Endothelial cell of umbilical vein (primary cell): ENCODE data around the gene SLC30A1. TPM values are rescaled to one million over a fixed set of nuclear protein-coding genes. Genes with fewer than 3 reads are reported as not detected.

Experiments used
- BruUV-seq: library from RNA; stranded (reverse); fragments of 400-500 nt; replicated peaks from 2 replicates; lab custom pipeline; 2021; lab: Mats Ljungman, UMichigan
- CTCF ChIA-PET: fragments of 300-600, 350-600 bp; sonication (Branson Sonifier 250); formaldehyde crosslinking; loops from one replicate; lab custom pipeline; 2021; ENCODE audit warnings: antibody characterized with exemption, inconsistent platforms; lab: Charles Lee
- POLR2A ChIA-PET: fragments of 300-600, 350-600 bp; sonication (Branson Sonifier 250); formaldehyde crosslinking; loops from one replicate; lab custom pipeline; 2021; ENCODE audit warnings: antibody characterized with exemption, inconsistent platforms; lab: Charles Lee
- DNase-seq: peaks from one replicate; pipeline ENCODE4 v3.0.0-alpha.2; 2011; ENCODE audit warnings: low read depth, low spot score
- FAIRE-seq: peaks from 2 replicates; lab custom pipeline; 2011; peaks lifted over from hg19 to GRCh38; lab: Jason Lieb, UNC
- H2AFZ ChIP-seq: 2 replicates; pipeline ENCODE4 v1.6.0; 2012; ENCODE audit warnings: low read depth, low read length, control low read depth, inconsistent platforms
- H3K27ac ChIP-seq: 2 replicates; pipeline ENCODE4 v1.5.1; 2011; ENCODE audit warnings: low read depth, mild to moderate bottlenecking, control low read depth, low read length, moderate library complexity; ENCODE audit not compliant: insufficient read depth
- H3K27me3 ChIP-seq, 2 experiments: 2 replicates each; pipeline versions ENCODE4 v1.6.0 to v1.6.1; 2011; ENCODE audit warnings: low read length in 2 of 2, mixed read lengths in 1 of 2; ENCODE audit not compliant: control insufficient read depth in 2 of 2, insufficient read depth in 2 of 2
- H3K36me3 ChIP-seq, 2 experiments: 2 replicates in 1 of 2; 3 replicates in 1 of 2; pipeline ENCODE4 v1.5.1; 2011; ENCODE audit warnings: low read length in 2 of 2, mild to moderate bottlenecking in 1 of 2, moderate library complexity in 1 of 2; ENCODE audit not compliant: control insufficient read depth in 2 of 2, insufficient read depth in 2 of 2; ENCODE audit errors: extremely low read depth in 1 of 2
- H3K4me1 ChIP-seq: 3 replicates; pipeline ENCODE4 v1.5.1; 2011; ENCODE audit warnings: mild to moderate bottlenecking, low read length; ENCODE audit not compliant: control insufficient read depth, insufficient read depth; ENCODE audit errors: extremely low read depth
- H3K4me2 ChIP-seq: 2 replicates; pipeline ENCODE4 v1.6.1; 2011; ENCODE audit warnings: low read length, control low read depth, mixed read lengths; ENCODE audit not compliant: insufficient read depth
- H3K4me3 ChIP-seq, 3 experiments: fragments of 200-600 bp in 1 of 3; sonication (generic), shearing (Covaris generic) in 1 of 3; replicated peaks in 1 of 3; 2 replicates each; pipeline ENCODE4 v1.5.1; 2011 to 2016; ENCODE audit warnings: control low read depth in 3 of 3, low read length in 3 of 3, mild to moderate bottlenecking in 2 of 3, inconsistent platforms in 1 of 3, low read depth in 1 of 3, moderate library complexity in 1 of 3; ENCODE audit not compliant: insufficient read depth in 1 of 3
- H3K79me2 ChIP-seq: 2 replicates; pipeline ENCODE4 v1.6.0; 2012; ENCODE audit warnings: low read length, inconsistent platforms; ENCODE audit not compliant: control insufficient read depth, insufficient read depth
- H3K9ac ChIP-seq: replicated peaks from 2 replicates; pipeline ENCODE3; 2011; ENCODE audit warnings: low read length, control low read depth; ENCODE audit not compliant: insufficient read depth; ENCODE audit errors: extremely low read depth
- H3K9me1 ChIP-seq: replicated peaks from 3 replicates; pipeline ENCODE4 v1.6.0; 2011; ENCODE audit warnings: mild to moderate bottlenecking, low read length; ENCODE audit not compliant: control insufficient read depth, insufficient read depth; ENCODE audit errors: extremely low read depth
- H3K9me3 ChIP-seq: replicated peaks from 2 replicates; pipeline ENCODE4 v1.5.1; 2012; ENCODE audit warnings: low read length, inconsistent platforms; ENCODE audit not compliant: control insufficient read depth, insufficient read depth
- H4K20me1 ChIP-seq: replicated peaks from 2 replicates; pipeline ENCODE3; 2011; ENCODE audit warnings: mild to moderate bottlenecking, low read length; ENCODE audit not compliant: control insufficient read depth, insufficient read depth; ENCODE audit errors: extremely low read depth
- CTCF ChIP-seq, 2 donors: IDR thresholded peaks; 1 replicate in 1 of 2; 2 replicates in 1 of 2; pipeline ENCODE4 v1.5.1; 2011; ENCODE audit warnings: low read length in 2 of 2, mild to moderate bottlenecking in 2 of 2, moderate library complexity in 2 of 2, control low read depth in 1 of 2, inconsistent platforms in 1 of 2, low read depth in 1 of 2; ENCODE audit not compliant: insufficient read depth in 1 of 2; ENCODE audit errors: extremely low read depth in 1 of 2
- EZH2 ChIP-seq: IDR thresholded peaks from 2 replicates; pipeline ENCODE4 v1.6.1; 2012; ENCODE audit warnings: borderline replicate concordance, low read depth, mild to moderate bottlenecking, moderate library complexity, low read length, inconsistent platforms; ENCODE audit not compliant: severe bottlenecking
- FOS ChIP-seq: IDR thresholded peaks from 2 replicates; pipeline ENCODE4 v1.6.1; 2011; ENCODE audit warnings: mild to moderate bottlenecking, low read length, moderate library complexity, borderline replicate concordance; ENCODE audit not compliant: insufficient read depth
- GATA2 ChIP-seq: IDR thresholded peaks from 2 replicates; pipeline ENCODE4 v1.7.0; 2011; ENCODE audit warnings: low read depth, mild to moderate bottlenecking, moderate library complexity, mixed read lengths, low read length; ENCODE audit not compliant: insufficient read length, insufficient read depth
- JUN ChIP-seq: IDR thresholded peaks from 2 replicates; pipeline ENCODE4 v1.6.1; 2011; ENCODE audit warnings: borderline replicate concordance, low read depth; ENCODE audit not compliant: insufficient read length, insufficient read depth
- MAX ChIP-seq: IDR thresholded peaks from 2 replicates; pipeline ENCODE4 v1.6.1; 2011; ENCODE audit not compliant: insufficient read depth, insufficient read length
- MYC ChIP-seq: IDR thresholded peaks from one replicate; pipeline ENCODE4 v1.6.1; 2011; ENCODE audit warnings: mild to moderate bottlenecking, low read depth, low read length
- POLR2A ChIP-seq: IDR thresholded peaks from 2 replicates; pipeline ENCODE4 v1.6.1; 2012; ENCODE audit warnings: low read depth, mild to moderate bottlenecking, control low read depth, low read length
- POLR2AphosphoS5 ChIP-seq: IDR thresholded peaks from 2 replicates; pipeline ENCODE4 v1.6.1; 2012; ENCODE audit warnings: low read depth, mild to moderate bottlenecking, control low read depth, low read length, moderate library complexity; ENCODE audit not compliant: insufficient read depth
- dilution Hi-C: fragments of 300-500 bp; cut with MboI; formaldehyde crosslinking; loops from one replicate; pipeline ENCODE4 v1.15.0; 2019; ENCODE audit warnings: low sequenced_read_pairs; ENCODE audit not compliant: extremely low pct_ligation_motif_present
- intact Hi-C: fragments of 100-400 bp; cut with micrococcal nuclease; formaldehyde crosslinking; loops from one replicate; pipeline ENCODE4 v1.10.0; 2022
- polyA plus RNA-seq, 4 experiments: library from polyadenylated mRNA; depleted of rRNA in 3 of 4; stranded (reverse) in 3 of 4; unstranded in 1 of 4; fragments of >200 nt; gene quantifications; 2 replicates each; pipeline versions ENCODE4 v1.2.1 to v1.2.3, GENCODE V29; 2011 to 2012; ENCODE audit warnings: missing spikeins in 1 of 4
- total RNA-seq: library from RNA; stranded (reverse); gene quantifications from 2 replicates; pipeline ENCODE4 v1.2.3, GENCODE V29; 2021

The SLC30A1 gene
- total and polyA plus RNA-seq, 2 donors (not counting 3 experiments of a cell fraction or from before 2014, with no cell fraction given), result 5.5 to 21.5 TPM

- Histone ChIP-seq H3K4me3 (no peak overlapping the region), H3K79me2 (no peaks in the 10 kb centered on the region), H3K9me3 (no peaks in the 10 kb centered on the region), H3K9me1 (no peaks in the 10 kb centered on the region), H3K36me3 (no peaks in the 10 kb centered on the region), H3K27ac (no peak overlapping the region), H3K9ac (no peak overlapping the region), H3K27me3 (no peaks in the 10 kb centered on the region), H4K20me1 (no peaks in the 10 kb centered on the region), H3K4me2 (no peak overlapping the region), H3K4me1 (peaks cover 10% of the 10 kb centered on the region), H2AFZ (no peak overlapping the region)
- FAIRE-seq (no peak), DNase-seq (no peak)
- CTCF ChIA-PET, result interaction anchor here (1.1 to 2.5 kb wide), 5 partner anchors 9 to 78 kb away, joined by 3 to 12 read pairs (median 4); no protein-coding TSS in a partner anchor
- no TSS peak for BruUV-seq
- TF ChIP-seq CTCF (IDR thresholded peaks at IDR 0.05; ENCODE audit: extremely low read depth in 1 of 2, insufficient read depth in 1 of 2, low read depth in 1 of 2, low read length in 2 of 2) (no peak), MAX (no peak), EZH2 (no peak)
- dilution Hi-C loops, result no loop called here
- intact Hi-C loops, result no loop called here
- POLR2A ChIA-PET, result no interaction called here
These were observed 54.4 kb downstream of the SLC30A1 start for GRCh38 chr1:211524521-211524920.

- Histone ChIP-seq H3K27me3 (no peaks in the 10 kb centered on the region), H3K27ac (no peak overlapping the region), H4K20me1 (no peaks in the 10 kb centered on the region), H3K4me1 (peaks cover 5% of the 10 kb centered on the region), H3K9me3 (no peaks in the 10 kb centered on the region), H3K79me2 (no peaks in the 10 kb centered on the region), H3K36me3 (no peaks in the 10 kb centered on the region), H3K9me1 (no peaks in the 10 kb centered on the region), H3K4me2 (no peak overlapping the region), H3K4me3 (no peak overlapping the region), H2AFZ (no peak overlapping the region), H3K9ac (no peak overlapping the region)
- ChIA-PET CTCF (interaction anchor here (1.2 to 1.8 kb wide), 4 partner anchors 9 to 56 kb away, joined by 3 to 5 read pairs (median 4); partner anchors contain the start of gene SLC30A1), POLR2A (interaction anchor here (1.1 kb wide), 1 partner anchor 15 kb away, joined by 3 read pairs; no protein-coding TSS in a partner anchor)
- intact Hi-C loops (no loop called here), dilution Hi-C loops (no loop called here)
- FAIRE-seq (no peak), DNase-seq (no peak)
- TF ChIP-seq MAX, result no peak
- no peak for TF ChIP-seq MYC
- TF ChIP-seq CTCF (IDR thresholded peaks at IDR 0.05; ENCODE audit: extremely low read depth in 1 of 2, insufficient read depth in 1 of 2, low read depth in 1 of 2, low read length in 2 of 2), result no peak
- TF ChIP-seq POLR2A, result no peak
- no peak for TF ChIP-seq EZH2
- no peak for TF ChIP-seq FOS
- no peak for TF ChIP-seq JUN
- TF ChIP-seq GATA2, result no peak
- TF ChIP-seq POLR2AphosphoS5, result no peak
- no TSS peak for BruUV-seq
These were observed 56.2 kb downstream of the SLC30A1 start for GRCh38 chr1:211522804-211523203.
